Neural cell (in vitro differentiated cells): Measurements from ENCODE around the gene NEURL1.

ENCODE experiments used
- CTCF ChIP-seq: fragments of 450-650 bp; IDR thresholded peaks from 2 replicates; pipeline ENCODE4 v1.5.1; 2014; ENCODE audit warnings: antibody characterized with exemption, mild to moderate bottlenecking, moderate library complexity; ENCODE audit not compliant: poor library complexity, severe bottlenecking
- EP300 ChIP-seq: fragments of 450-650 bp; conservative IDR thresholded peaks from 2 replicates; pipeline ENCODE4 v1.6.1; 2014; ENCODE audit warnings: antibody characterized with exemption, mild to moderate bottlenecking, moderate library complexity; ENCODE audit not compliant: poor library complexity, severe bottlenecking
- EZH2 ChIP-seq: fragments of 200-600, 300-800 bp; shearing (Covaris generic), sonication (generic); IDR thresholded peaks from 2 replicates; pipeline ENCODE4 v1.6.1; 2014; ENCODE audit warnings: antibody characterized with exemption, low read length, borderline replicate concordance, mild to moderate bottlenecking; ENCODE audit not compliant: insufficient read depth, poor library complexity, severe bottlenecking
- POLR2AphosphoS5 ChIP-seq: IDR thresholded peaks from 2 replicates; pipeline ENCODE4 v1.6.1; 2012
- RAD21 ChIP-seq: fragments of 450-650 bp; conservative IDR thresholded peaks from 2 replicates; pipeline ENCODE4 v1.6.1; 2014; ENCODE audit warnings: antibody characterized with exemption, mild to moderate bottlenecking, moderate library complexity
- SMC3 ChIP-seq: fragments of 450-650 bp; conservative IDR thresholded peaks from 2 replicates; pipeline ENCODE4 v1.6.1; 2014; ENCODE audit warnings: antibody characterized with exemption, mild to moderate bottlenecking, moderate library complexity; ENCODE audit not compliant: poor library complexity
- TAF1 ChIP-seq: IDR thresholded peaks from 2 replicates; pipeline ENCODE4 v1.6.1; 2012; ENCODE audit warnings: low read depth
- TF ChIP-seq, protein P1 (sequence below): IDR thresholded peaks from 2 replicates; pipeline ENCODE4 v1.6.1; 2012; ENCODE audit warnings: borderline replicate concordance

DNA sequence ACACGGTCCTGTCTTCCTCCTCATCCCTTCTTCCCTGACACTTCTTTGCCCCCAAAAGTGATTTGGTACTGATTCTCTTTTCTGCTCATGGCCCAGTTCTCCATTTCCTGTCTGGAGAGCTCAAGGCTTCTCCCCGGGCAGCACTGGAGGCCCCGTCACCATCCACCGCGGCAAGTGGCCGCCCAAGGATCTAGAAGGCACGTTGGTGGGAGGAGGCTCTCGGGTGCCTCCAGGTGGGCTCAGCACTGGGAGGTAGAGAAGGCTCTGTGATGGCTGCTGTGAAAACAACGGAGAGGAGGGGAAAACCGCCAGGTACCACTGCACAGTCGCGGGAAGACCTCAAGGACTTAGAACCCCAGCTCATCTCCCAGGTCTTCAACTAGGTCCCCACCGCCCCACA is 134.4 kb downstream of the NEURL1 start:
- TF ChIP-seq EZH2 (no peak), POLR2AphosphoS5 (no peak), CTCF (no peak), EP300 (no peak), SMC3 (no peak), RAD21 (no peak), TAF1 (no peak)
- TF ChIP-seq, protein P1, sequence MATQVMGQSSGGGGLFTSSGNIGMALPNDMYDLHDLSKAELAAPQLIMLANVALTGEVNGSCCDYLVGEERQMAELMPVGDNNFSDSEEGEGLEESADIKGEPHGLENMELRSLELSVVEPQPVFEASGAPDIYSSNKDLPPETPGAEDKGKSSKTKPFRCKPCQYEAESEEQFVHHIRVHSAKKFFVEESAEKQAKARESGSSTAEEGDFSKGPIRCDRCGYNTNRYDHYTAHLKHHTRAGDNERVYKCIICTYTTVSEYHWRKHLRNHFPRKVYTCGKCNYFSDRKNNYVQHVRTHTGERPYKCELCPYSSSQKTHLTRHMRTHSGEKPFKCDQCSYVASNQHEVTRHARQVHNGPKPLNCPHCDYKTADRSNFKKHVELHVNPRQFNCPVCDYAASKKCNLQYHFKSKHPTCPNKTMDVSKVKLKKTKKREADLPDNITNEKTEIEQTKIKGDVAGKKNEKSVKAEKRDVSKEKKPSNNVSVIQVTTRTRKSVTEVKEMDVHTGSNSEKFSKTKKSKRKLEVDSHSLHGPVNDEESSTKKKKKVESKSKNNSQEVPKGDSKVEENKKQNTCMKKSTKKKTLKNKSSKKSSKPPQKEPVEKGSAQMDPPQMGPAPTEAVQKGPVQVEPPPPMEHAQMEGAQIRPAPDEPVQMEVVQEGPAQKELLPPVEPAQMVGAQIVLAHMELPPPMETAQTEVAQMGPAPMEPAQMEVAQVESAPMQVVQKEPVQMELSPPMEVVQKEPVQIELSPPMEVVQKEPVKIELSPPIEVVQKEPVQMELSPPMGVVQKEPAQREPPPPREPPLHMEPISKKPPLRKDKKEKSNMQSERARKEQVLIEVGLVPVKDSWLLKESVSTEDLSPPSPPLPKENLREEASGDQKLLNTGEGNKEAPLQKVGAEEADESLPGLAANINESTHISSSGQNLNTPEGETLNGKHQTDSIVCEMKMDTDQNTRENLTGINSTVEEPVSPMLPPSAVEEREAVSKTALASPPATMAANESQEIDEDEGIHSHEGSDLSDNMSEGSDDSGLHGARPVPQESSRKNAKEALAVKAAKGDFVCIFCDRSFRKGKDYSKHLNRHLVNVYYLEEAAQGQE = no peak
